WTC11 (cell line): ENCODE data around the gene HIVEP2. TPM values are rescaled to one million over a fixed set of nuclear protein-coding genes. Genes with fewer than 3 reads are reported as not detected.

Experiments
- ATAC-seq: fragments of 200-7000 bp; cut with Tn5 transposase; 2 replicates; pipeline ENCODE4 v1.10.0; 2021; ENCODE audit warnings: mild to moderate bottlenecking, moderate library complexity
- CTCF ChIA-PET: fragments of 300-600 bp; sonication (Branson Sonifier 250); formaldehyde crosslinking; loops from one replicate; lab custom pipeline; 2021; ENCODE audit warnings: antibody characterized with exemption; lab: Charles Lee
- POLR2A ChIA-PET: fragments of 350-600 bp; sonication (Branson Sonifier 250); formaldehyde crosslinking; loops from one replicate; lab custom pipeline; 2021; ENCODE audit warnings: antibody characterized with exemption; lab: Charles Lee
- DNase-seq: peaks from one replicate; pipeline ENCODE4 v3.0.0; 2021; ENCODE audit warnings: low spot score
- H3K27ac Mint-ChIP-seq: 2 replicates; pipeline ENCODE4 v1.8.0; 2021; ENCODE audit warnings: mixed read lengths
- H3K27me3 Mint-ChIP-seq: 2 replicates; pipeline ENCODE4 v1.8.0; 2021; ENCODE audit warnings: low read depth, mild to moderate bottlenecking, moderate library complexity, mixed read lengths
- H3K36me3 Mint-ChIP-seq: 2 replicates; pipeline ENCODE4 v1.8.0; 2021; ENCODE audit warnings: mixed read lengths
- H3K4me1 Mint-ChIP-seq: 2 replicates; pipeline ENCODE4 v1.8.0; 2022; ENCODE audit warnings: mixed read lengths
- H3K4me3 Mint-ChIP-seq: 2 replicates; pipeline ENCODE4 v1.8.0; 2021; ENCODE audit warnings: mild to moderate bottlenecking, moderate library complexity, mixed read lengths
- H3K9me3 Mint-ChIP-seq: 2 replicates; pipeline ENCODE4 v1.8.0; 2021; ENCODE audit warnings: mixed read lengths
- AFF4 ChIP-seq: sonication (generic); formaldehyde crosslinking; IDR thresholded peaks from 2 replicates; pipeline ENCODE4 v1.8.1; 2023; ENCODE audit warnings: mild to moderate bottlenecking, missing genetic modification reagents, borderline replicate concordance
- GABPB1 ChIP-seq: sonication (generic); formaldehyde crosslinking; IDR thresholded peaks from 2 replicates; pipeline ENCODE4 v1.8.1; 2023; ENCODE audit warnings: mild to moderate bottlenecking, missing genetic modification reagents
- JUN ChIP-seq: sonication (generic); formaldehyde crosslinking; IDR thresholded peaks from 2 replicates; pipeline ENCODE4 v1.8.0; 2023; ENCODE audit warnings: mild to moderate bottlenecking, missing genetic modification reagents
- MAX ChIP-seq: sonication (generic); formaldehyde crosslinking; IDR thresholded peaks from 2 replicates; pipeline ENCODE4 v1.8.0; 2022; ENCODE audit warnings: mild to moderate bottlenecking, missing genetic modification reagents
- MYBL2 ChIP-seq: sonication (generic); formaldehyde crosslinking; IDR thresholded peaks from 2 replicates; pipeline ENCODE4 v1.8.1; 2023; ENCODE audit warnings: mild to moderate bottlenecking, moderate library complexity, missing genetic modification reagents
- RORB ChIP-seq: fragments of 250-450 bp; sonication (Bioruptor Pico); IDR thresholded peaks from 2 replicates; pipeline ENCODE4 v1.9.0; 2021; ENCODE audit warnings: mild to moderate bottlenecking
- ZNF219 ChIP-seq: sonication (generic); formaldehyde crosslinking; IDR thresholded peaks from 2 replicates; pipeline ENCODE4 v1.8.0; 2023; ENCODE audit warnings: missing genetic modification reagents, mild to moderate bottlenecking, borderline replicate concordance
- ZNF263 ChIP-seq: sonication (generic); formaldehyde crosslinking; IDR thresholded peaks from 2 replicates; pipeline ENCODE4 v1.8.1; 2022; ENCODE audit warnings: low read depth, mild to moderate bottlenecking, moderate library complexity, missing genetic modification reagents
- ZNF423 ChIP-seq: fragments of 250-450 bp; sonication (Bioruptor Pico); IDR thresholded peaks from 2 replicates; pipeline ENCODE4 v2.1.2; 2022; ENCODE audit warnings: mild to moderate bottlenecking, moderate library complexity
- total RNA-seq: library from RNA; stranded (reverse); gene quantifications from 3 replicates; pipeline ENCODE4 v1.2.3, GENCODE V29; 2021

HIVEP2 gene
- total RNA-seq, 1 experiment from 2014 or later, result 11.5 TPM

GRCh38 chr6:142702501-142703460, 242.2 kb downstream of the HIVEP2 start:
- TF ChIP-seq RORB (CRISPR knock-in tag), result no peak
- TF ChIP-seq MAX (CRISPR knock-in tag), result no peak
- TF ChIP-seq JUN (CRISPR knock-in tag), result no peak
- TF ChIP-seq AFF4 (CRISPR knock-in tag), result no peak
- no peak for TF ChIP-seq ZNF423 (CRISPR knock-in tag)
- TF ChIP-seq MYBL2 (CRISPR knock-in tag), result no peak
- no peak for TF ChIP-seq ZNF263 (CRISPR knock-in tag)
- TF ChIP-seq ZNF219, result no peak
- no peak for TF ChIP-seq GABPB1 (CRISPR knock-in tag)
- Mint-ChIP-seq H3K4me3 (no peak overlapping the region), H3K27me3 (no peaks in the 10 kb centered on the region; the same call in 1 of the 2 replicates), H3K9me3 (no peaks in the 10 kb centered on the region), H3K4me1 (peaks cover 18% of the 10 kb centered on the region), H3K27ac (no peak overlapping the region), H3K36me3 (no peaks in the 10 kb centered on the region)
- DNase-seq (peak; percentile 14), ATAC-seq (peak; percentile 63)
- ChIA-PET CTCF (no interaction called here), POLR2A (no interaction called here)

Other genes with a start within 250 kb of the HIVEP2 start
- 38.8 to 44.0 TPM (median 39.3 TPM) in 3 replicates for gene AIG1, start 115.7 kb upstream of the HIVEP2 start, total RNA-seq